ENCODE measurements around the gene GMDS. TPM values are rescaled to one million over a fixed set of nuclear protein-coding genes. Genes with fewer than 3 reads are reported as not detected.

The GMDS gene
- total and polyA plus RNA-seq, 2 of the 8 experiments (the other 6 are each of a cell fraction or from before 2014, with no cell fraction given): 16.8 to 50.0 TPM

DNA sequence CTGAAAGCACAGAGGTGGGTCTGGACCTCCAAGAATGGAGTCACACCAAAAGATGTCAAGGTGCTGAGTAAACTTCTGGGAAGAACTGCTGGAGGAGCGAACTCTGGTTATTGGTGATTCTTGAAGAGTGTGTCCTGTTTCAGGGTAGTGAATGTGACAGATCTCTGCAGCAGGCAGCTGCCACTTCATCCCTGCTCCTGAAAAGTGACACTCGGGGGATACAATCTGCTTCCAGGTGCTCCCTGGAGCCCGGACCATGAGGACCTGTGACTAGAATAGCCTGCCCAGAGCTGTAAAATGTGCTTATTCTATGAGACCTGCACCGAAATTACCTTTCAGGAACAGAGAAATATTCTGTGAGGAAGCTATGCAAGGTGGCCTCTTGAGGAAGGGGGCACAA lies 444.6 kb downstream of the GMDS start:
- ChIA-PET POLR2A (ENCODE audit: partially characterized antibody) (interaction anchor here (1.1 kb wide), 1 partner anchor 11 kb away, joined by 3 read pairs; no protein-coding TSS in a partner anchor), CTCF (ENCODE audit: partially characterized antibody) (interaction anchor here (1.0 to 1.6 kb wide), 5 partner anchors 8 to 203 kb away, joined by 3 to 5 read pairs (median 4); no protein-coding TSS in a partner anchor)
- H3K23me2 ChIP-seq (ENCODE audit: low read depth, low read length): no peaks in the 10 kb centered on the region
- no peak for FAIRE-seq
- H2AK5ac ChIP-seq (ENCODE audit: low read depth, low read length): no peak overlapping the region
- H3K23ac ChIP-seq (ENCODE audit: insufficient read length): no peak overlapping the region
- no peak overlapping the region for H3K18ac ChIP-seq (ENCODE audit: extremely low read depth, low read length)
- no peak overlapping the region for H2BK120ac ChIP-seq (replicated peaks; ENCODE audit: low read depth, low read length)
- H2BK15ac ChIP-seq (ENCODE audit: low read length): no peak overlapping the region
- peaks cover 0 to 9% (median 3%) of the 10 kb centered on the region in 4 experiments; a peak in 4 of 7 replicates for H3K4me1 ChIP-seq (replicated peaks in 1 of 4; ENCODE audit: control insufficient read depth in 3 of 4, insufficient read depth in 4 of 4, low read length in 3 of 4)
- H3K9ac ChIP-seq (replicated peaks in 1 of 4; ENCODE audit: extremely low read depth in 1 of 4, low read depth in 3 of 4, low read length in 3 of 4): no peak overlapping the region
- H3K27me3 ChIP-seq (replicated peaks in 1 of 4; ENCODE audit: control insufficient read depth in 3 of 4, extremely low read depth in 1 of 4, insufficient read depth in 3 of 4, low read length in 3 of 4): no peaks in the 10 kb centered on the region
- no peak overlapping the region for H4K8ac ChIP-seq (ENCODE audit: extremely low read depth, insufficient read depth, low read length)
- no peak overlapping the region for H2AFZ ChIP-seq (ENCODE audit: low read length)
- no peak overlapping the region for H2BK20ac ChIP-seq (ENCODE audit: low read length)
- H4K5ac ChIP-seq (ENCODE audit: insufficient read length, low read depth, low read length): no peak overlapping the region
- TF ChIP-seq RAD21 (IDR thresholded peaks at IDR 0.05 in 1 of 2, conservative IDR thresholded peaks at IDR 0.05 in 1 of 2; ENCODE audit: low read depth in 2 of 2, low read length in 2 of 2): no peak
- TF ChIP-seq NRF1 (IDR thresholded peaks at IDR 0.05; ENCODE audit: low read depth, low read length): no peak
- TF ChIP-seq SP4 (IDR thresholded peaks at IDR 0.05; ENCODE audit: low read length): no peak
- no peak for TF ChIP-seq PHF8 (conservative IDR thresholded peaks at IDR 0.05; ENCODE audit: low read depth, low read length)
- TF ChIP-seq TBP (IDR thresholded peaks at IDR 0.05; ENCODE audit: low read depth, low read length): no peak
- no peak for TF ChIP-seq CHD2 (IDR thresholded peaks at IDR 0.05; ENCODE audit: low read length)
- no peak for TF ChIP-seq TAF7 (optimal IDR thresholded peaks at IDR 0.05; ENCODE audit: borderline replicate concordance, low read depth, low read length)
- no peak for TF ChIP-seq HDAC6 (IDR thresholded peaks at IDR 0.05; ENCODE audit: low read depth, low read length)
- no peak for TF ChIP-seq SIX5 (IDR thresholded peaks at IDR 0.05; ENCODE audit: low read depth, low read length)
- TF ChIP-seq YY1 (IDR thresholded peaks at IDR 0.05; ENCODE audit: low read depth, low read length): no peak
- TF ChIP-seq RXRA (IDR thresholded peaks at IDR 0.05; ENCODE audit: insufficient read depth, low read depth, low read length): no peak
- TF ChIP-seq SRF (IDR thresholded peaks at IDR 0.05; ENCODE audit: low read depth, low read length): no peak
- TF ChIP-seq CREB1 (IDR thresholded peaks at IDR 0.05): no peak
- TF ChIP-seq SIRT6 (IDR thresholded peaks at IDR 0.05; ENCODE audit: low read length): no peak
- no peak for TF ChIP-seq HDAC2 (IDR thresholded peaks at IDR 0.05; ENCODE audit: borderline replicate concordance in 1 of 2, low read depth in 2 of 2, low read length in 2 of 2)
- H3K9me3 ChIP-seq (ENCODE audit: insufficient read depth in 2 of 2, low read depth in 1 of 2, low read length in 1 of 2): no peaks in the 10 kb centered on the region
- WGBS, 2 experiments (ENCODE audit: extremely low coverage in 1 of 2, insufficient coverage in 1 of 2, insufficient read length in 1 of 2, insufficient replicate concordance in 2 of 2, low coverage in 1 of 2, low lambda C conversion rate in 2 of 2, missing lambda C conversion rate in 1 of 2): 95% methylated on average over 4 of the region's 4 CpGs; no CpG with 5 or more reads in 1 of the 2 experiments
- DNase-seq (ENCODE audit: low read depth in 1 of 2, low spot score in 2 of 2): no peak
- no peaks in the 10 kb centered on the region for H4K20me1 ChIP-seq (replicated peaks in 1 of 2; ENCODE audit: control insufficient read depth in 1 of 2, insufficient read depth in 2 of 2, low read length in 2 of 2)
- H2BK5ac ChIP-seq (ENCODE audit: low read depth, low read length): no peak overlapping the region
- no peak overlapping the region for H3K4ac ChIP-seq (replicated peaks; ENCODE audit: insufficient read length, low read depth, low read length)
- no peaks in the 10 kb centered on the region for H3K79me2 ChIP-seq (ENCODE audit: control insufficient read depth in 1 of 2, insufficient read depth in 2 of 2, low read length in 2 of 2)
- no peak overlapping the region for H3K14ac ChIP-seq (ENCODE audit: insufficient read length)
- no peak overlapping the region for H3K4me2 ChIP-seq (ENCODE audit: insufficient read depth in 1 of 2, low read depth in 2 of 2, low read length in 2 of 2)
- H4K91ac ChIP-seq (replicated peaks; ENCODE audit: insufficient read length, low read length): no peak overlapping the region
- no peak overlapping the region for H3K56ac ChIP-seq (replicated peaks; ENCODE audit: insufficient read length, low read depth, low read length)
- no peak overlapping the region for H3K27ac ChIP-seq (ENCODE audit: low read depth, low read length)
- H3K4me3 ChIP-seq (ENCODE audit: extremely low read depth in 1 of 4, insufficient read depth in 2 of 4, low read depth in 3 of 4, low read length in 4 of 4): no peak overlapping the region
- no peaks in the 10 kb centered on the region for H3K36me3 ChIP-seq (ENCODE audit: control insufficient read depth in 2 of 4, insufficient read depth in 4 of 4, low read length in 3 of 4)
- H3K79me1 ChIP-seq (ENCODE audit: low read depth, low read length): no peaks in the 10 kb centered on the region
- no peak overlapping the region for H2BK12ac ChIP-seq (ENCODE audit: low read depth, low read length)
